Coronary artery (tissue), 2 donors: ENCODE data around the gene PER2.
"Not testable (repeated sequence)": the region's sequence is repeated elsewhere in the genome, so short reads cannot be mapped to it uniquely, and the experiment has no call there.

Source experiments
- DNase-seq: peaks from one replicate; pipeline ENCODE4 v3.0.0-alpha.2; 2017; ENCODE audit warnings: low spot score
- H3K27ac ChIP-seq, 2 donors: fragments of 200-600 bp; sonication (generic); one replicate each; pipeline ENCODE4 v1.5.1; 2016 to 2019
- H3K4me3 ChIP-seq: fragments of 200-600 bp; sonication (generic); 2 replicates; pipeline ENCODE4 v1.5.1; 2016; ENCODE audit warnings: mild to moderate bottlenecking, moderate library complexity
- CTCF ChIP-seq: fragments of 200-600 bp; sonication (generic); IDR thresholded peaks from one replicate; pipeline ENCODE4 v1.5.1; 2019; ENCODE audit warnings: antibody characterized with exemption

The PER2 gene

GRCh38 chr2:238280083-238280825 is 8.2 kb downstream of the PER2 start:
- TF ChIP-seq CTCF: no peak
- no peak for DNase-seq
- H3K4me3 ChIP-seq: no peak overlapping the region
- no peak overlapping the region for H3K27ac ChIP-seq

- TF ChIP-seq CTCF: no peak
- no peak for DNase-seq
- no peak overlapping the region for H3K4me3 ChIP-seq
- H3K27ac ChIP-seq: no peak overlapping the region
These were observed 9.1 kb downstream of the PER2 start for GRCh38 chr2:238279324-238279682.

- no peak for DNase-seq
- no peak for TF ChIP-seq CTCF
These were observed 9.6 kb downstream of the PER2 start for GRCh38 chr2:238278626-238279323.

GRCh38 chr2:238277695-238278094 is 10.7 kb downstream of the PER2 start:
- no peak overlapping the region for H3K4me3 ChIP-seq

More at GRCh38 chr2:238278626-238279323, 9.6 kb downstream of the PER2 start:
- no peak overlapping the region for H3K4me3 ChIP-seq
- no peak overlapping the region for H3K27ac ChIP-seq

GRCh38 chr2:238274152-238274865 is 14.1 kb downstream of the PER2 start:
- Histone ChIP-seq H3K4me3 (no peak overlapping the region), H3K27ac (no peak overlapping the region)
- DNase-seq: no peak
- no peak for TF ChIP-seq CTCF

More at GRCh38 chr2:238277695-238278094, 10.7 kb downstream of the PER2 start:
- no peak for DNase-seq
- no peak overlapping the region for H3K27ac ChIP-seq
- no peak for TF ChIP-seq CTCF

GRCh38 chr2:238273433-238273832 is 15.0 kb downstream of the PER2 start:
- not testable (repeated sequence) for H3K4me3 ChIP-seq, H3K27ac ChIP-seq, DNase-seq

GRCh38 chr2:238272156-238272555 is 16.3 kb downstream of the PER2 start:
- no peak for DNase-seq
- TF ChIP-seq CTCF: no peak
- Histone ChIP-seq H3K4me3 (no peak overlapping the region), H3K27ac (no peak overlapping the region)

GRCh38 chr2:238271686-238272085 is 16.7 kb downstream of the PER2 start:
- not testable (repeated sequence) for DNase-seq, H3K4me3 ChIP-seq, H3K27ac ChIP-seq
